Neural crest cell (in vitro differentiated cells): ENCODE results near the gene CNTNAP2. TPM values are rescaled to one million over a fixed set of nuclear protein-coding genes. Genes with fewer than 3 reads are reported as not detected.

Source experiments
- DNase-seq: peaks from one replicate; pipeline ENCODE4 v3.0.0; 2021; ENCODE audit warnings: low read depth, mixed read lengths, low spot score
- H3K27ac Mint-ChIP-seq: one replicate; pipeline ENCODE4 v1.8.0; 2021; ENCODE audit warnings: mild to moderate bottlenecking, mixed read lengths; ENCODE audit not compliant: unreplicated experiment
- H3K27me3 Mint-ChIP-seq: 2 replicates; pipeline ENCODE4 v1.8.0; 2021; ENCODE audit warnings: low read depth, mild to moderate bottlenecking, mixed read lengths
- H3K36me3 Mint-ChIP-seq: 2 replicates; pipeline ENCODE4 v1.8.0; 2021; ENCODE audit warnings: low read depth, mild to moderate bottlenecking, mixed read lengths
- H3K4me1 Mint-ChIP-seq: 2 replicates; pipeline ENCODE4 v1.8.0; 2021; ENCODE audit warnings: mixed read lengths
- H3K4me3 Mint-ChIP-seq: one replicate; pipeline ENCODE4 v1.8.0; 2021; ENCODE audit warnings: mild to moderate bottlenecking, mixed read lengths
- H3K9me3 Mint-ChIP-seq: 2 replicates; pipeline ENCODE4 v1.8.0; 2021; ENCODE audit warnings: mixed read lengths
- CTCF ChIP-seq: fragments of 200-600 bp; sonication (generic); conservative IDR thresholded peaks from 2 replicates; pipeline ENCODE4 v1.5.0; 2021; ENCODE audit warnings: antibody characterized with exemption, mild to moderate bottlenecking
- total RNA-seq: library from RNA; stranded (reverse); gene quantifications from 2 replicates; pipeline ENCODE4 v1.2.1, GENCODE V29; 2021

Gene CNTNAP2
- total RNA-seq, 1 donor from 2014 or later: 12.9 TPM

DNA sequence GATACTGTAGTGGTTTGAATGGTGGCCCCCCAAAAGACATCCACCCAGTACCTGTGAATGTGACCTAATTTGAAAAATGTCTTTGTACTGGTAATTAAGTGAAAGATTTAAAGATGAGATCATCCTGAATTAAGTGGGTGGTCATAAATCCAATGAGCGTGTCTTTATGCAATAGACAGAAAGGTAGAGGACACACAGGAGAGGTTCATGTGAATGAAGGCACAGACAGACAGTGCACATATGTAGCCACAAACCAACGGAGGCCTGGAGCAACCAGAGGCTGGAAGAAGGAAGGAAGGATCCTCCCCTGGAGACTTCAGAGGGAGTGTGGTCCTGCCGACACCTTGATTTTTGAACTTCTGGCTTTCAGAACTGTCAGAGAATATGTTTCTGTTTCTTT, 160.3 kb downstream of the CNTNAP2 start:
- no peaks in the 10 kb centered on the region for H3K36me3 Mint-ChIP-seq
- H3K27me3 Mint-ChIP-seq: no peaks in the 10 kb centered on the region
- H3K27ac Mint-ChIP-seq: no peak overlapping the region
- no peaks in the 10 kb centered on the region for H3K4me1 Mint-ChIP-seq
- H3K4me3 Mint-ChIP-seq: no peak overlapping the region
- DNase-seq: no peak
- no peak for TF ChIP-seq CTCF
- H3K9me3 Mint-ChIP-seq: no peaks in the 10 kb centered on the region

- no peak overlapping the region for H3K4me3 Mint-ChIP-seq
- H3K9me3 Mint-ChIP-seq: peaks cover 3% of the 10 kb centered on the region
- H3K27ac Mint-ChIP-seq: no peak overlapping the region
- H3K27me3 Mint-ChIP-seq: no peaks in the 10 kb centered on the region
- no peaks in the 10 kb centered on the region for H3K36me3 Mint-ChIP-seq
- H3K4me1 Mint-ChIP-seq: peaks cover 9% of the 10 kb centered on the region
- DNase-seq: no peak
- TF ChIP-seq CTCF: no peak
These were observed 168.8 kb downstream of the CNTNAP2 start for GRCh38 chr7:146285418-146285817.

DNA sequence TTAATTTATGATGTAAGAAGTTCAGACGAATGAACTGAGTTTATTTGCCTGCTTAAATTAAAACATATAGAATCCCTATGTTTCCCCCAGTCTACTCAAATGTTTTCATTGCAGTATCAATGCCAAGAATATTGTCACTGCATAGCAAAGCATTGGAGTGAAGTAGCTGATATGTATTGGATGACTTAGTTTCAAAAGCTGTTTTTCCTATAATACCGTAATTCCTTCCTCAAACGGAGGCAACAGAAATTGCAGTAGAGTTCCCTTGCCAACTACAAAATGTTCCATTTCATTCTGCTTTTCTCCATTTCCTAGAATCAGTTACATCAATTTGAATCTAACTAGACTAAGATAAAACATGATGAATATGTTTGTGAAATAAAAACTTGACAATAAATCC, 174.1 kb downstream of the CNTNAP2 start:
- H3K4me1 Mint-ChIP-seq: peaks cover 9% of the 10 kb centered on the region
- no peak for TF ChIP-seq CTCF
- no peak for DNase-seq
- H3K36me3 Mint-ChIP-seq: no peaks in the 10 kb centered on the region
- H3K27me3 Mint-ChIP-seq: no peaks in the 10 kb centered on the region
- peaks cover 3% of the 10 kb centered on the region for H3K9me3 Mint-ChIP-seq
- no peak overlapping the region for H3K4me3 Mint-ChIP-seq
- no peak overlapping the region for H3K27ac Mint-ChIP-seq

DNA sequence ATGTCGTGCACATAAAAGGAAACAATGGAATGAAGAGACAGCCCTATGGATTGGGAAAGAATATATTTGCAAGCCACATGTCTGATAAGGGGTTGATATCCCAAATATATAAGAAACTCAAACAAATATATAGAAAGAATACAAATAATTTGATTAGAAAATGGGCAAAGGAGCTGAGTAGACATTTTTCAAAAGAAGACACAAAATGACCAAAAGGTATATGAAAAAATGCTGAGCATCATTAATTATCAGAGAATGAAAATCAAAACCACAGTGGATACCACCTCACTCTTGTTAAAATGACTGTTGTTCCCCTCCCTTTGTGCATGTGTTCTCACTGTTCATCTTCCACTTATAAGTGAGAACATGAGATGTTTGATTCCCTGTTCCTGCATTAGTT, 175.3 kb downstream of the CNTNAP2 start:
- no peak for TF ChIP-seq CTCF
- DNase-seq: no peak
- no peaks in the 10 kb centered on the region for H3K36me3 Mint-ChIP-seq
- no peak overlapping the region for H3K4me3 Mint-ChIP-seq
- H3K27ac Mint-ChIP-seq: no peak overlapping the region
- H3K9me3 Mint-ChIP-seq: no peaks in the 10 kb centered on the region
- H3K4me1 Mint-ChIP-seq: no peaks in the 10 kb centered on the region
- no peaks in the 10 kb centered on the region for H3K27me3 Mint-ChIP-seq

- H3K4me1 Mint-ChIP-seq: no peaks in the 10 kb centered on the region
- H3K27me3 Mint-ChIP-seq: no peaks in the 10 kb centered on the region
- no peak overlapping the region for H3K27ac Mint-ChIP-seq
- no peak for TF ChIP-seq CTCF
- no peak for DNase-seq
- no peak overlapping the region for H3K4me3 Mint-ChIP-seq
- H3K9me3 Mint-ChIP-seq: no peaks in the 10 kb centered on the region
- H3K36me3 Mint-ChIP-seq: no peaks in the 10 kb centered on the region
These were observed 179.4 kb downstream of the CNTNAP2 start for GRCh38 chr7:146296028-146296427.

DNA sequence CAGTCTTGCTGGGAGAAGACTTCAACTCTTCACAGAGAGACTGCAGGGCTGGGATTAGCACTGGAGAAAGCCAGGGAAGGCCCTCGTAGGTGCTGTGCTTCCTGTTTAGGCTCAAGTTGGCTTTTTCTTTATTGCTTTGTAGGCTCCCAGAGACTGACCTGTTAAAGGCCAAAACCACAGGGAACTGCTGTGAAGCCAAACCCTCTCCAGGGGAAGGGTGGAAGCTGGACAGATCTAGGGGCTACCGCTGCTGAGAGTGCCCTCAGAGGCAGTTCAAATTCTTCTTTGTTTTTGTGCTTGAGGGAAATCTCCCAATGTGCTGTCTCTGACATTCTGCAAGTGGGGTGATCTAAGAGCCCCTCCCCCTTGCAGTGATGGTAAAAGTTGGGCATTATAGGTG, 198.4 kb downstream of the CNTNAP2 start:
- H3K9me3 Mint-ChIP-seq: no peaks in the 10 kb centered on the region
- TF ChIP-seq CTCF: no peak

More for the DNA sequence above, 198.4 kb downstream of the CNTNAP2 start:
- H3K4me1 Mint-ChIP-seq: no peaks in the 10 kb centered on the region
- H3K4me3 Mint-ChIP-seq: no peak overlapping the region
- H3K36me3 Mint-ChIP-seq: no peaks in the 10 kb centered on the region
- no peak overlapping the region for H3K27ac Mint-ChIP-seq
- no peak for DNase-seq
- no peaks in the 10 kb centered on the region for H3K27me3 Mint-ChIP-seq
